ENCODE results near the gene PSPH. TPM values are rescaled to one million over a fixed set of nuclear protein-coding genes. Genes with fewer than 3 reads are reported as not detected.

Gene PSPH
- total and polyA plus RNA-seq, 2 donors (not counting 1 experiment from before 2014, with no cell fraction given): 14.4 to 74.3 TPM

GRCh38 chr7:56091591-56091990, 40.3 kb upstream of the PSPH start:
- no peaks in the 10 kb centered on the region for H3K27me3 ChIP-seq (ENCODE audit: control insufficient read depth, insufficient read depth, low read length)
- H2AFZ ChIP-seq (ENCODE audit: low read length): no peak overlapping the region
- H3K79me2 ChIP-seq (ENCODE audit: control insufficient read depth, insufficient read depth, low read length): no peaks in the 10 kb centered on the region
- H3K4me2 ChIP-seq (ENCODE audit: extremely low read depth, insufficient read depth, low read length): no peak overlapping the region
- H3K36me3 ChIP-seq (ENCODE audit: control insufficient read depth, insufficient read depth, low read length): peaks cover 2% of the 10 kb centered on the region
- H3K4me3 ChIP-seq (replicated peaks in 1 of 4; ENCODE audit: control extremely low read depth in 1 of 4, insufficient read depth in 1 of 4, low read depth in 3 of 4, low read length in 4 of 4): no peak overlapping the region
- no peak for TF ChIP-seq CTCF (conservative IDR thresholded peaks at IDR 0.05 in 1 of 2, IDR thresholded peaks at IDR 0.05 in 1 of 2; ENCODE audit: low read depth in 1 of 2, low read length in 2 of 2)
- no peak for TF ChIP-seq EZH2 (IDR thresholded peaks at IDR 0.05; ENCODE audit: low read length, missing control alignments)
- H3K4me1 ChIP-seq (ENCODE audit: control insufficient read depth, extremely low read depth, insufficient read depth, low read length): peaks cover 5% of the 10 kb centered on the region
- no peak overlapping the region for H3K9ac ChIP-seq (ENCODE audit: insufficient read depth, low read length)
- peak in 1 of 2 donors; percentile 7 for DNase-seq (ENCODE audit: low read depth in 2 of 2)
- no peak overlapping the region for H3K27ac ChIP-seq (ENCODE audit: insufficient read depth, low read length)
- H4K20me1 ChIP-seq (ENCODE audit: control insufficient read depth, extremely low read depth, insufficient read depth, low read length): no peaks in the 10 kb centered on the region
- no peaks in the 10 kb centered on the region for H3K9me3 ChIP-seq (ENCODE audit: control insufficient read depth, insufficient read depth, low read depth, low read length)

GRCh38 chr7:56087445-56087844, 36.2 kb upstream of the PSPH start:
- Histone ChIP-seq H3K9ac (ENCODE audit: insufficient read depth, low read length) (no peak overlapping the region), H3K9me3 (ENCODE audit: control insufficient read depth, insufficient read depth, low read depth, low read length) (no peaks in the 10 kb centered on the region), H3K4me3 (replicated peaks in 1 of 4; ENCODE audit: control extremely low read depth in 1 of 4, insufficient read depth in 1 of 4, low read depth in 3 of 4, low read length in 4 of 4) (no peak overlapping the region), H3K36me3 (ENCODE audit: control insufficient read depth, insufficient read depth, low read length) (peaks cover 2% of the 10 kb centered on the region), H3K27ac (ENCODE audit: insufficient read depth, low read length) (no peak overlapping the region), H3K27me3 (ENCODE audit: control insufficient read depth, insufficient read depth, low read length) (no peaks in the 10 kb centered on the region), H4K20me1 (ENCODE audit: control insufficient read depth, extremely low read depth, insufficient read depth, low read length) (no peaks in the 10 kb centered on the region), H2AFZ (ENCODE audit: low read length) (no peak overlapping the region), H3K4me1 (ENCODE audit: control insufficient read depth, extremely low read depth, insufficient read depth, low read length) (peaks cover under 1% of the 10 kb centered on the region), H3K4me2 (ENCODE audit: extremely low read depth, insufficient read depth, low read length) (no peak overlapping the region), H3K79me2 (ENCODE audit: control insufficient read depth, insufficient read depth, low read length) (no peaks in the 10 kb centered on the region)
- TF ChIP-seq EZH2 (IDR thresholded peaks at IDR 0.05; ENCODE audit: low read length, missing control alignments) (no peak), CTCF (conservative IDR thresholded peaks at IDR 0.05 in 1 of 2, IDR thresholded peaks at IDR 0.05 in 1 of 2; ENCODE audit: low read depth in 1 of 2, low read length in 2 of 2) (no peak)
- no peak for DNase-seq (ENCODE audit: low read depth in 2 of 2)

GRCh38 chr7:56086761-56087160, 35.5 kb upstream of the PSPH start:
- no peaks in the 10 kb centered on the region for H4K20me1 ChIP-seq (ENCODE audit: control insufficient read depth, extremely low read depth, insufficient read depth, low read length)
- H3K4me2 ChIP-seq (ENCODE audit: extremely low read depth, insufficient read depth, low read length): no peak overlapping the region
- H3K27me3 ChIP-seq (ENCODE audit: control insufficient read depth, insufficient read depth, low read length): no peaks in the 10 kb centered on the region
- H3K27ac ChIP-seq (ENCODE audit: insufficient read depth, low read length): no peak overlapping the region
- peaks cover 5% of the 10 kb centered on the region for H3K36me3 ChIP-seq (ENCODE audit: control insufficient read depth, insufficient read depth, low read length)
- H3K4me1 ChIP-seq (ENCODE audit: control insufficient read depth, extremely low read depth, insufficient read depth, low read length): no peaks in the 10 kb centered on the region
- TF ChIP-seq EZH2 (IDR thresholded peaks at IDR 0.05; ENCODE audit: low read length, missing control alignments) (no peak), CTCF (conservative IDR thresholded peaks at IDR 0.05 in 1 of 2, IDR thresholded peaks at IDR 0.05 in 1 of 2; ENCODE audit: low read depth in 1 of 2, low read length in 2 of 2) (no peak)
- DNase-seq (ENCODE audit: low read depth in 2 of 2): no peak
- no peak overlapping the region for H3K4me3 ChIP-seq (replicated peaks in 1 of 4; ENCODE audit: control extremely low read depth in 1 of 4, insufficient read depth in 1 of 4, low read depth in 3 of 4, low read length in 4 of 4)
- no peaks in the 10 kb centered on the region for H3K79me2 ChIP-seq (ENCODE audit: control insufficient read depth, insufficient read depth, low read length)
- no peak overlapping the region for H3K9ac ChIP-seq (ENCODE audit: insufficient read depth, low read length)
- H3K9me3 ChIP-seq (ENCODE audit: control insufficient read depth, insufficient read depth, low read depth, low read length): no peaks in the 10 kb centered on the region
- no peak overlapping the region for H2AFZ ChIP-seq (ENCODE audit: low read length)

Data from fibroblast of lung (primary cell).